Fibroblast of pulmonary artery (primary cell): Measurements from ENCODE around the gene FSTL5.
A peak's percentile ranks its signal among the peaks of the same experiment; 100 is the strongest.

Experiments used
- DNase-seq: peaks from one replicate; pipeline ENCODE4 v3.0.0-alpha.2; 2010; ENCODE audit warnings: low read depth
- H3K4me3 ChIP-seq: replicated peaks from 2 replicates; pipeline ENCODE4 v1.5.1; 2011; ENCODE audit warnings: low read depth, mild to moderate bottlenecking, control low read depth, low read length, moderate library complexity
- CTCF ChIP-seq: IDR thresholded peaks from 2 replicates; pipeline ENCODE4 v1.5.1; 2011; ENCODE audit warnings: mild to moderate bottlenecking, control low read depth, low read length, inconsistent platforms; ENCODE audit errors: missing control alignments

FSTL5 gene

GRCh38 chr4:161546902-161547301 is 616.9 kb downstream of the FSTL5 start:
- DNase-seq, result no peak
- no peak for TF ChIP-seq CTCF
- no peak overlapping the region for H3K4me3 ChIP-seq

GRCh38 chr4:161540265-161540664 is 623.5 kb downstream of the FSTL5 start:
- DNase-seq, result no peak
- no peak overlapping the region for H3K4me3 ChIP-seq
- TF ChIP-seq CTCF, result no peak

GRCh38 chr4:161538941-161539340 is 624.9 kb downstream of the FSTL5 start:
- DNase-seq, result no peak
- TF ChIP-seq CTCF, result no peak
- no peak overlapping the region for H3K4me3 ChIP-seq

GRCh38 chr4:161530710-161531109 is 633.1 kb downstream of the FSTL5 start:
- TF ChIP-seq CTCF, result no peak
- DNase-seq, result no peak
- H3K4me3 ChIP-seq, result no peak overlapping the region

GRCh38 chr4:161525121-161525520 is 638.7 kb downstream of the FSTL5 start:
- no peak for TF ChIP-seq CTCF
- no peak for DNase-seq
- H3K4me3 ChIP-seq, result no peak overlapping the region

GRCh38 chr4:161522031-161522430 is 641.8 kb downstream of the FSTL5 start:
- no peak for TF ChIP-seq CTCF
- H3K4me3 ChIP-seq, result no peak overlapping the region
- peak; percentile 2 for DNase-seq

- TF ChIP-seq CTCF, result no peak
- H3K4me3 ChIP-seq, result no peak overlapping the region
- no peak for DNase-seq
These were observed 644.2 kb downstream of the FSTL5 start for GRCh38 chr4:161519611-161520010.
